SJCRH30 (cell line): Measurements from ENCODE around the gene HEATR5A. TPM values are rescaled to one million over a fixed set of nuclear protein-coding genes. Genes with fewer than 3 reads are reported as not detected.
"Not testable (repeated sequence)": the region's sequence is repeated elsewhere in the genome, so short reads cannot be mapped to it uniquely, and the experiment has no call there.

ENCODE experiments used
- DNase-seq, 2 experiments: peaks; one replicate each; pipeline ENCODE4 v3.0.0-alpha.2; 2015 to 2020
- H3K27ac ChIP-seq: fragments of 250-450 bp; sonication (Bioruptor Pico); 2 replicates; pipeline ENCODE4 v1.5.1; 2020; ENCODE audit warnings: mild to moderate bottlenecking, moderate library complexity
- H3K27me3 ChIP-seq: fragments of 250-450 bp; sonication (Bioruptor Pico); 2 replicates; pipeline ENCODE4 v1.5.1; 2020; ENCODE audit warnings: mild to moderate bottlenecking, moderate library complexity
- H3K36me3 ChIP-seq: fragments of 250-450 bp; sonication (Bioruptor Pico); 2 replicates; pipeline ENCODE4 v1.5.1; 2020; ENCODE audit warnings: mild to moderate bottlenecking, moderate library complexity
- H3K4me1 ChIP-seq: fragments of 250-450 bp; sonication (Bioruptor Pico); 2 replicates; pipeline ENCODE4 v1.5.1; 2020; ENCODE audit warnings: mild to moderate bottlenecking, moderate library complexity
- H3K4me3 ChIP-seq: fragments of 250-450 bp; sonication (Bioruptor Pico); 2 replicates; pipeline ENCODE4 v1.5.1; 2020; ENCODE audit warnings: mild to moderate bottlenecking, moderate library complexity
- H3K9me3 ChIP-seq: fragments of 250-450 bp; sonication (Bioruptor Pico); replicated peaks from 2 replicates; pipeline ENCODE4 v1.5.1; 2020; ENCODE audit warnings: mild to moderate bottlenecking, moderate library complexity
- total RNA-seq: library from RNA; depleted of rRNA; stranded (reverse); fragments of >200 nt; shearing (Covaris generic); gene quantifications from 2 replicates; pipeline ENCODE4 v1.2.3, GENCODE V29; 2014; rRNA removed

The HEATR5A gene
- total RNA-seq, 1 experiment from 2014 or later: 15.5 TPM

DNA sequence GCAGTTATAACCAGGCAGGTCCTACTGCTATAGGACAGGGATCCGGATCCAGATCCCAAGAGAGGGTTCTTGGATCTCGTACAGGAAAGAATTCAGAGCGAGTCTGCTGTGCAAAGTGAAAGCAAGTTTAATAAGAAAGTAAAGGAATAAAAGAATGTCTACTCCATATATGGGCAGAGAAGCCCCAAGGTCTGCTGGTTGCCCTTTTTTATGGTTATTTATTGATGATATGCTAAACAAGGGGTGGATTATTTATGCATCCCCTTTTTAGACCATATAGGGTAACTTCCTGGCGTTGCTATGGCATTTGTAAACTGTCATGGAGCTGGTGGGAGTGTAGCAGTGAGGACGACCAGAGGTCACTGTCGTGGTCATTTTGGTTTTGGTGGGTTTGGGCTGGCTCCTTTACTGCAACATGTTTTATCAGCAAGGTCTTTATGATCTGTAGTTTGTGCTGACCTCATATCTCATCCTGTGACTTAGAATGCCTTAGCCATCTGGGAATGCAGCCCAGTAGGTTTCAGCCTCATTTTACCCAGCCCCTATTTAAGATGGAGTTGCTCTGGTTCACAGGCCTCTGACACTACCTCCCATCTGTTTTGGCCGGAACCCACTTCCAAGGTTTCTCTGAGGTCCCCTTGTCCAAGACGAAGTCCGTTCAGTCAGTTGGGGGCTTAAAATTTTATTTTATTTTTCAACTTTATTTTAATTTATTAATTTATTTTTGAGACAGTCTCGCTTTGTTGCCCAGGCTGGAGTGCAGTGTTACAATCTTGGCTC, 178.0 kb downstream of the HEATR5A start:
- H3K36me3 ChIP-seq, DNase-seq, H3K4me3 ChIP-seq, H3K4me1 ChIP-seq, H3K27me3 ChIP-seq, H3K9me3 ChIP-seq, H3K27ac ChIP-seq: not testable (repeated sequence)

Other genes with a start within 250 kb of the HEATR5A start
- gene HECTD1, start 212.8 kb downstream of the HEATR5A start, total RNA-seq: 145 and 153 TPM in 2 replicates
- gene DTD2, start 37.0 kb upstream of the HEATR5A start, total RNA-seq: 26.3 and 26.4 TPM in 2 replicates
- not detected in 2 replicates for gene GPR33, start 67.5 kb upstream of the HEATR5A start, total RNA-seq
- 11.2 and 13.6 TPM in 2 replicates for gene NUBPL, start 140.9 kb upstream of the HEATR5A start, total RNA-seq